Measurements from ENCODE around the gene MYCN. TPM values are rescaled to one million over a fixed set of nuclear protein-coding genes. Genes with fewer than 3 reads are reported as not detected.
"Not testable (repeated sequence)": the region's sequence is repeated elsewhere in the genome, so short reads cannot be mapped to it uniquely, and the experiment has no call there.

The MYCN gene
- total RNA-seq, 1 donor from 2014 or later: 7.3 TPM

DNA sequence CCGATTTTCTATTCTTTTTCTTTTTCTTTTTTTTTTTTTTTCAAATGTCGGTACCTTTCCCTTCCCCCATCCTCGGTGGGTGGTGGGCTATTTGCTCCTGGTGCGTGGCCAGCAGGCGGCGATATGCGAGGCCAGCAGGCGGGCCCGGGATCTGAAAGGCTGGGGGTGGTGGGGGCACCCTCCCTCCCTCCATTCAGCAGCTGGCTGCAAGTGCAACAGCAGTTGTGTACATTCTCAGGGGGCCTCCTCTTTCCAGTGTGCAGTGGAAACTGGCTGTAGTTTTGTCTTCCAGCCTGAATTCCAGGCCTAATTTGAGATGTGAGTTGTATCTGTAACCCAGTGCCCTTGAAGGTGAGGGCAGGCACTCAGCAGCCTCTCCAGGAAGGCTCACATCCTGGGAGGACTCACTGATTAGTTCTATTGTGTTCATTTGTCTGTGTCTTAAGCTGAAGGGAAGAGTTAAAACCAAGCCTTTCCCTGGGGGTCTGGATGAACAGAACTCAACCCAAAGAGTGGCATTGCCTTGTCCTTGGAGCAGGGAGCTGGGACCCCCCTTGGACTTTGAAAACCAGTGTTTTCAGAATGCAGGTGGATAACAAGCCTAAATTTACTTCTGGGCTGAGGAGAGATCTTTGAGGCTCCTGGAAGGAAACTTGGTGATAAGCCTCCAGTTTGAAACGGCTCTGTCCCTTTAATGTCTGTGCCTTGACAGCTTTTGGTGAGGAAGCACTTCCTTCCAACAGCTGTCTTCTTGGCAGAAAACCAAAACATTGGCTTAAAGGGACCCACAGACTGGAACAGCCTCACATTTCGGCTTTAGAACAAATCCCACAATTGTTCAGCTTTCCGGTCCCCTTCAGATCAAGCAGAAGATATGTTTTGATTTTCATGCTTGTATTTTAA, 3.3 kb downstream of the MYCN start:
- DNase-seq: peak; percentile 98

DNA sequence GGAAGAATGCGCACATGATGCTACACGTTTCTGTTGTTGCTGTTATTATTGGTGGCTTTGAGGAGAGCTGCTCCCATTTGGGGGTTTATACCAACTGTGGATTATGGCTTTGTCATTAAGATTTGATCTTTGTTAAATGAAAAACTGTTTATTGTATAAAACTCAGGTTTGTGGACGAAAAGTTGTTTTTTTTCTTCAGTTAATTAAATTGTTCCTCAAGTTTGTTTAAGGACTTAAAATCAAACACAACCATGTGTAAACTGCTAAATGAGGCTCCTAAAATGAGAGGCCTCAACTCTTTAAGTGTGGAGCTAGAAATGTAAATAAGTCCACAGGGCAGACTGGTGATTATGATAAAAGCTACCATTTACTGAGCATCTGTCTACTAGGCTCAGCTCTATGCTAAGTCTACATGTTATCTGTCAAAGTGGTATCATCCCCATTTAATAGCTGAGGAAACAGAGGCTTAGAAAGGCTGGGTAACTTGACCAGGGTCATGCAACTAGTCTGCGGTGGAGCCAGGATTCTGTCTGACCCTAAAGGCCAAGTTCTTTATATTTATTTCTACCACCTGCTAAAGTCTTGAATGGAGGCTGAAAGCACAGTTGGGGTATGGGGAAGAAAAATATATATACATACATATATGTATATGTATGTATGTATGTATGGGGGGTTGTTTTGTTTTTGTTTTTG, 4.1 kb downstream of the MYCN start:
- DNase-seq: no peak

DNA sequence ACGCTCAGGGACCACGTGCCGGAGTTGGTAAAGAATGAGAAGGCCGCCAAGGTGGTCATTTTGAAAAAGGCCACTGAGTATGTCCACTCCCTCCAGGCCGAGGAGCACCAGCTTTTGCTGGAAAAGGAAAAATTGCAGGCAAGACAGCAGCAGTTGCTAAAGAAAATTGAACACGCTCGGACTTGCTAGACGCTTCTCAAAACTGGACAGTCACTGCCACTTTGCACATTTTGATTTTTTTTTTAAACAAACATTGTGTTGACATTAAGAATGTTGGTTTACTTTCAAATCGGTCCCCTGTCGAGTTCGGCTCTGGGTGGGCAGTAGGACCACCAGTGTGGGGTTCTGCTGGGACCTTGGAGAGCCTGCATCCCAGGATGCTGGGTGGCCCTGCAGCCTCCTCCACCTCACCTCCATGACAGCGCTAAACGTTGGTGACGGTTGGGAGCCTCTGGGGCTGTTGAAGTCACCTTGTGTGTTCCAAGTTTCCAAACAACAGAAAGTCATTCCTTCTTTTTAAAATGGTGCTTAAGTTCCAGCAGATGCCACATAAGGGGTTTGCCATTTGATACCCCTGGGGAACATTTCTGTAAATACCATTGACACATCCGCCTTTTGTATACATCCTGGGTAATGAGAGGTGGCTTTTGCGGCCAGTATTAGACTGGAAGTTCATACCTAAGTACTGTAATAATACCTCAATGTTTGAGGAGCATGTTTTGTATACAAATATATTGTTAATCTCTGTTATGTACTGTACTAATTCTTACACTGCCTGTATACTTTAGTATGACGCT, 5.8 kb downstream of the MYCN start:
- DNase-seq: no peak

DNA sequence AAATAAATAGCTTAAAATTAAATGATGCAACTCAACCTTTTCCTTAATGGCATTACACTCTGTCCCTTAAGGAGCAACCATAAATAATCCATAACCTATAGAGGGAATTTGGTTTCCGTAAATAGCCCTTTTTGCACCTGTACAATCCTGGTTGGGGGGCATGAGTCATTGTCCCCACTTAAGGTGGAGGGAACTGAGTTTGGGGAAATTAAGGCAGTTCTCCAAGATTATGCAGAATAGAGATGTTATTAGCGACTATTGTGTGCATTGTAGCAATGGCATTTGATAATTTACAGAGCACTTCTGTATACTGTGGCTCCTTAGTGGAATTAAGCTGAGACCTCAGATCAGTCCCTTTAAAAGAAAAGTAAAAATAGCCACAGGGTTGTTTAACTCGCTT, 6.6 kb downstream of the MYCN start:
- DNase-seq: no peak

DNA sequence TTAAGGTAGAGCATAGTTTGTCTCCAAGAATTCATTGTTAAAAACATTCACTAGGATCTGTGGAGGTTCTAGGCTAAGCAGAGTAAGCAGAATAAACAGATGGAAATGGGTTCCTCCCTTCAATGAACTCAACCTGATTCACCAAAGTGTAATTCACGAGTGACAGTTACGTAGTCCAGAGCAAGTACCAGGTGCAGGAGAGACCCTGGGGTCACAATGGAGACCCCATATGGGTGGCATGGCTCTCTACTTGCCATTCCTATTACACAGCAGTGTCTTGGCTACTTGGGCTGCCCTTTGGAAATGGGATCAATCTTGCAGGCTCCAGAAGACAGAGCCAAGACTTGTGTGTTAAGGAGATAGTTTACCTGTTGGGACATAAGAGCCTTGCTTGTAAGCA, 7.1 kb downstream of the MYCN start:
- DNase-seq: no peak

DNA sequence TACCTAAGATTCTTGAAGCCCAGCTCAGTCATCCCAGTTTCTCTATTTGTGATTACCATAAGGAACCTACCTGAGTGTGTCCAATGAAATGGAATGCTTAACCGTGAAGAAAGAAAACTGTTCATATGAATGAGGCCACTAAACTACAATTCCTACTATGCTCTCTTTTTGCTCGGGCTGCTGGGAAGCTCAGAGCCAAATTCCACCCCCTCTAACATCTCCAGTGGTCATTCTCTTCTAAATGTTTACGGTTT, 8.3 kb downstream of the MYCN start:
- no peak for DNase-seq

DNA sequence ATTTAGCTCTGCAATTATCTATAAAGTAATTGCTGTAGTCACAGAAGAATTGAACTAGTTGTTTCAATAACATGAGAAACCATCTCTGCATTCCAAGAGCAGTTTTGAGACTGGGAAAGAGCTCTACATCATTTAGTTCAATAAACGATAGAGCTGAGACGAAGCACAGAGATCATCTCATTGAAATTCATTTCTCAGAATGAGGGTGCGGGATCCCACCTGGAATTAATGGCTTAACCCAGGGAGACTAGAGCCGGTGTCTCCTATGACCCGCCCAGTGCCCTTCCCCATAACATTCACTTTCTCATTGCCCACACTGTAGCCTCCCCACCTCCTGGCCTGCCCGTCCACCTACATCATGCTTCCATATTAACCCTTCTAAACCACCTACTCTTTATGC, 8.8 kb downstream of the MYCN start:
- no peak for DNase-seq

DNA sequence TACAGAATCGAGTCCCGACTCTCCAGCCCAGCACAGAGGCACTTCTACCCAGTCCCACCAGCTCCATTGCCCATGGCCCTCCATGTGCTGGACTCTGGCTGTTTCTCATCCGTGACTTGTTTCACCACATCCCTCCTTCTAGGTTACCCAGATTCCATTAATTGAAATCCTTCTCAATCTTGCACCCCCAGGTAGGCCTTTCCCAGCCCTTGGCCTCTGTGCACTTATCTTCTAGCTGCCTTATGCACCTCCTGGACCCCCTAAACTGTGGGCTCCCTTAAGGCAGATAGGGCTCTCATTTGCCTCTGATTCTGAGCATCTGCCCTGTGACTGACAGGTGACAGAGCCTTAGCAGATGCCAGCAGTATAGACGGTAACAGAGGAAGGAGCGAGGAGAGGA, 9.2 kb downstream of the MYCN start:
- no peak for DNase-seq

DNA sequence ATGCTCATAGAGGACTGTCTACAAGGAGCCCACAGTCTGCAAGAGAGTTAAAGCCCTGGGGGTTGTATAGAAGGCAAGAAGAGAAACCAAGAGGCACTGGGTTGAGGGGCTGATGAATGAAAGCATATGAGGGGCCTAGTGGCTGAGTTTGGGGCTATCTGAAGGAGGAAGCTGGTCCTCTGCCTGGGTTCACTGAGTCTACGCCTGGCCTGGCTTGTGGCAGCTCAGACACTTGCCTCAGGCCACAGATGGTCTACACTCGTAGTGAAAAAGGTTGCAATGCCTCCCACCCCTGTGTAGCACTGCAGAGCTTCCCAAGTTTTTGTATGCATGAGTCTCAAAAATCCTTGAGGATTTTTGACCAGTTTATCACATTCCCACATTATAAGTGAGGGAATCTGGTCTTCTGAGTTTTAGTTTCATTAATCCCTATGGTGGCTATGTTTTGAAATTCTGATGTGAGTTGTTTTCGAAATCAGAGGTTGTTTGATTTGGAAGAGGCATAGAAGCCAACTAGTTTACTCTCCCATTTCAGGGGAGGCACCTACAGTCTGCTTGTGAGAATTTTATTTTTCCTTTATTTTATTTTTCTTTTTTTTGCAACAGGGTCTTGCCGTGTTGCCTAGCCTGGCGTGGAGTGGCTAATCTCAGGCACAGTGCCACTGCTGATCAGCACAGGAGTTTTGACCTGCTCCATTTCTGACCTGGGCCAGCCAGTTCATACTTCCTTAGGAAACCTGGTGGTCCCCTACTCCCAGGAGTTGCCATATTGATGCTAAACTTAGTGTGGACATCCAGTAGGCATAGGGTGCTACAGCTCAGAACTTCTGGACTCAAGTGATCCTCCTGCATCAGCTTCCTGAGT, 10.0 kb downstream of the MYCN start:
- no peak for DNase-seq

DNA sequence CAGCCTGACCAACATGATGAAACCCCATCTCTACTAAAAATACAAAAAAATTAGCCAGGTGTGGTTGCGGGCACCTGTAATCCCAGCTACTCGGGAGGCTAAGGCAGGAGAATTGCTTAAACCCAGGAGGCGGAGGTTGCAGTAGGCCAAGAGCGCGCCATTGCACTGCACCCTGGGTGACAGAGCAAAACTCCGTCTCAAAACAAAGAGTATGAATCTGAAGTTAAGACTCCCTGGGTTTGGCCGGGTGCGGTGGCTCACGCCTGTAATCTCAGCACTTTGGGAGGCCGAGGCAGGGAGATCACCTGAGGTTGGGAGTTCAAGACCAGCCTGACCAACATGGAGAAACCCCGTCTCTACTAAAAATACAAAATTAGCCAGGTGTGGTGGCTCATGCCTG, 11.6 kb downstream of the MYCN start:
- DNase-seq: not testable (repeated sequence)

DNA sequence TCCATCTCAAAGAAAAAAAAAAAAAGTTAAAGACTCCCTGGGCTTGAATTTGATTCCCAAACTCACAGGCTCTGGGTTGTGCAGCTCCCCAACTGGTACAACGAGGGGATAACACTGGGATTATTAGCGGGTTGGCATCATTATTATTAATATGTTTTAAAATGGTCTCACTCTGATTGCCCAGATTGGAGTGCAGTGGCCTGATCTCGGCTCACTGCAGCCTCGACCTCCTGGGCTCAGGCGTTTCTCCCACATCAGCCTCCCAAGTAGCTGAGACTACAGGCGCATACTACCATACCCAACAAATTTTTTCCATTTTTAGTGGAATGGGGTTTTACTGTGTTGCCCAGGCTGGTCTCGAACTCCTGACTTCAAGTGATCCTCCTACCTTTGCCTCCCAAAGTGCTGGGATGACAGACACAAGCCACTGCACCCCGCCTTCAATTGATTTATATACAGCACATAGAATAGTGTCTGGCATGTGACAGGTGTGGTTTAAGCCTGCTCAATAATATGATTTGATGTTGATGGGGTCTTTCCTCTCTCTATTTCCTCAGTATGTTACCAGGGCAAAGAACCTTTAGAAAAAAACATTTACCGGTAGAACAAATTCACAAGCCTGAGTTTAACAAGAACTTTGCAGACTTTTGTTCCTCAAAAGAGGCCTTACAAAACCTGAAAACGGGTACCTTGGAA, 12.2 kb downstream of the MYCN start:
- no peak for DNase-seq

DNA sequence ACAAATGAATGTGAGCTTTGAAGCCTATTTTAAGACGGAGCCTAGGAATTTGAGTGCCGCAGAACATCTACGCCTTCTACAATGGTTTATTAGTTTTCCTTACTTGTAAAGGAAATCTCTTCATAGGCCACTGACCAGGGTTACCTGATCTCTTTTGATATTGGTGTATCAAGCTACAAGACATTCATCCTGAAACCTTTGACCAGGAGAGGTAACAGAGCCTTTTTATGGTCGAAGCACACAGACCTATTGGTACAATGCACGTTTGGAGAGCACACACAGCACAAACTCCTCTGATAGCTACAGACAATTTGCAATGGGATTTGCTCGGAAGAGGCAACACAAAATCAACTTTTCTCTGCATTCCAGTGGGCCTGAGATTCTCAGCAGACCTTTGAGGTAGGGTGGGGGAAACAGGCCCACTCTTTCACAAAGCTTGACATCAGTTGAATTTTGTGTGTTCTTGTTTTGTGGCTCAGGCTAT, 12.8 kb downstream of the MYCN start:
- DNase-seq: no peak

DNA sequence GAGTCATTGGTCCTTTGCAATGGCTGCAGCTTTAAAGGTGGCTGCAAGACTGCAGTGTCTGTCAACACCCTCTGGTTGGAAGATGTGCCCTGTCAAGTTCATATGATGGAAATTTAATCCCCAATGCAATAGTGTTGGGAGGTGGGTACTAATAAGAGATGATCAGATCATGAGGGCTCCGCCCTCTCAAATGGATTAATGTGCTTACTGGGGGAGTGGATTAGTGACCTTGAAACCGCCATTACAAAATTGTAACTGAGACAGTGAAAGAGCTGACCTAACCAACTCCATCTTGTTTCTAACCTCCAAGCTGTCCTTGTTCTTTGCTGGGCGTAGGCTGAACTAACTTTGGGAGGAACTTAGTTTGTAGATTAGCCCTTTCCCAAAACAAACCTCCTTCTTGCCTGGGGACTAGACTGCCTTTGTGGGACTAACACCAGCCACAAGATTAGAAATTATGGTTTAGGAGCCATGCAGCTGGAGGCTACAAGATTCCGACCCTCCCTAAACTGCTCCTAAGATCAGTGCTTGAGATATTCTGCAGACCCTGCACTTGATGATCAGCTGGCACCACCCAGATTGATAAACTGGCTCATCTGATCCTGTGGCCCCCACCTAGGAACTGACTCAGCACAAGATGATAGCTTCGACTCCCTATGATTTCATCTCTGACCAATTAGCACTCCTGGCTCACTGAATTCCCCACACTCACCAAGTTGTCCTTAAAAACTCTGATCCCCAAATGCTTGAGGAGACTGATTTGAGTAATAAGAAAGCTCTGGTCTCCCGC, 13.7 kb downstream of the MYCN start:
- no peak for DNase-seq

DNA sequence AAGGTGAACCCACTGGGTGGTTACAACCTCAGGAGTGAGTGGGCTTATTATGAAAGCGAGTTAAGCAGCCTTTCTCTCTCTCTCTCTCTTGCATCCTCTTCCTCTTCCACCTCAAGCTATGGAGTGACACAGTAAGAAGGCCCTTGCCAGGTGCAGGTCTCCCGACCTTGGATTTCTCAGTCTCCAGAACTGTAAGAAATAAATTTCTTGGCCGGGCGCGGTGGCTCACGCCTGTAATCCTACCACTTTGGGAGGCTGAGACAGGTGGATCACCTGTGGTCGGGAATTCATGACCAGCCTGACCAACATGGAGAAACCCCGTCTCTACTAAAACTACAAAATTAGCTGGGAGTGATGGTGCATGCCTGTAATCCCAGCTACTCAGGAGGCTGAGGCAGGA, 14.4 kb downstream of the MYCN start:
- no peak for DNase-seq

DNA sequence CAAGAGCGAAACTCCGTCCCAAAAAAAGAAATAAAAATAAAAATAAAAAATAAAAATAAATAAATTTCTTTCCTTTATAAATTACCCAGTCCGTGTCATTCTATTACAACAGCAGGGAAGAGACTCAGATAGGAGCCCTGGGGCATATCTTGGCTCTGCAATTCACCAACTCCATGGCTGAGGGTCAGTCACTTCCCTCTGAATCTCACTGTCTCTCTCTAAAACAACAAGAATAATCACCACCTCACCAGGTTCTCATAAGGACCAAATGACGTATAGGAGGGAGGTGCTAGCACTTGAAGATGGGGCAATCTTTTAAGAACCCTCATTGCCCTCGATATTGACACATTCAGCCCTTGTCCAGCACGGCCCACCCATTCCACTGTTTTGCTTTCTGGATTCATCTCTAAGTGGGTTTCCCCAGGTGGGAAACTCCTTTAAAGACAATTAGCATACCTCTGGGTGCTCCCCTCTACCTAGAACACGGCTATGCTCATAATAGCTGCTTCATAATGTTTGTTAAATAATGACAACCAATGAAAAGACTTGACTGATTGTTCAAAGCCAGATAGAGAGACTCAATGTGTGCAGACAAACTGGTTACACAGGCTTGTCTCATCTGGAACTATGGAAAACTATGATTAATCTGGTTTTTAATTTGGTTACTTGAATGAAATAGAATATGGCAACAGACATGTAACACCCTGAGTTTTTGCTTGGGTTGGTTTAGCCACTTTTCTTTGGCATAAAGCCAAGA, 15.1 kb downstream of the MYCN start:
- DNase-seq: peak; percentile 33

DNA sequence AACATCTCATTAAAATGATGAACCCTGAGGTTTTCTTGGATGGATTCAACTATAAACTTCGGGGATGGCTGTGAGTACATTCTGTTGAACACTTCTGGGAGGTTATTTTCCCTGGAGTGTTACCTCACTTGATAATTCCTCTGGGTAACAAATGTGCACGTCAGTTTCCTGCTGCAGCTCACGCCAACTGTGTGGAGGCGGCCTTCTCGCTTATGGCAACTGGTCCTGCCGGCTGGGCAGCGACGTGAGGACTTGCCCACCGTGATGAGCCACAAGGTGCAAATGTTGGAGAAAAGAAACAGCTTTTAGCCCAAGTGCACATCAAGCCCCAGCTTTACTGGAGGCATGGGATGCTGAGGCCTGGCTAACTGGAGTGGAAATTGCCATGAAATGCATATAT, 15.9 kb downstream of the MYCN start:
- DNase-seq: no peak

DNA sequence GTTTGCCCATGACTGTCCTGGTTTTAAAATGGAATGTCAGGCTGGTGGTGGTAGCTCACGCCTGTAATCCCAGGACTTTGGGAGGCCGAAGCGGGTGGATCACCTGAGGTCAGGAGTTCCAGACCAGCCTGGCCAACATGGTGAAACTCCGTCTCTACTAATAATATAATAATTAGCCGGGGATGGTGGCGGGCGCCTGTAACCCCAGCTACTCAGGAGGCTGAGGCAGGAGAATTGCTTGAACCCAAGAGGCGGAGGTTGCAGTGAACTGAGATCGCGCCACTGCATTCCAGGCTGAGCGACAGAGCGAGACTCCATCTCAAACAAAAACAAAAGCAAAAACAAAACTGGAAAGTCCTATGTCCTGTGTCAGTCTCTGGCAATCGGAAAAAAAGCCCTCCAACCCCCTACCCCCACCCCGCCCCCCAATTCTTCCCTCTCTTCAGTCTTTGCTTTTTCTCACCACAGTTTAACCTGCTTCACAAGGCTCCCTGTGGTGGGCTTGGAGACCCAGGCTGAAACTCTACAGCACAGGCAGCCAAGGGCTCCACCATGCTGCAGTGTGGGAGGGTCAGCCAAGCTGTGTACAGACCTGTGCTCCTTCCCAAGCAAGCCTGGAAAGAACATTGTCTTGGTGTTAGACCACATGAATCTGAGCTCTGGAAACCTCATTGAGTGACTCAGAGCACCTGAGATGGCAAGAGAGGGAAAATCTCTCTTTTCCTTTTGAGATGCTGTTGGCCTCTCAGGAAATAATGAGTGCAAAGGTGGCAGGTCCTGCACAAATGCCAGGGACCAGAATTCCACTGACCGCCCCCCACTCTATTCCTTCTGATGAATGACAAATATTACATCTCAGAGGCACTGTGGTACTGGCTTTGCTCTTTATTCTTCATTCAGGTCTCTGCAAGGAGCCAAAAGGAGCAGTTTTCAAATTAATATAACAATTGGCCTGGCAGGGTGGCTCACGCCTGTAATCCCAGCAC, 16.7 kb downstream of the MYCN start:
- DNase-seq: no peak

DNA sequence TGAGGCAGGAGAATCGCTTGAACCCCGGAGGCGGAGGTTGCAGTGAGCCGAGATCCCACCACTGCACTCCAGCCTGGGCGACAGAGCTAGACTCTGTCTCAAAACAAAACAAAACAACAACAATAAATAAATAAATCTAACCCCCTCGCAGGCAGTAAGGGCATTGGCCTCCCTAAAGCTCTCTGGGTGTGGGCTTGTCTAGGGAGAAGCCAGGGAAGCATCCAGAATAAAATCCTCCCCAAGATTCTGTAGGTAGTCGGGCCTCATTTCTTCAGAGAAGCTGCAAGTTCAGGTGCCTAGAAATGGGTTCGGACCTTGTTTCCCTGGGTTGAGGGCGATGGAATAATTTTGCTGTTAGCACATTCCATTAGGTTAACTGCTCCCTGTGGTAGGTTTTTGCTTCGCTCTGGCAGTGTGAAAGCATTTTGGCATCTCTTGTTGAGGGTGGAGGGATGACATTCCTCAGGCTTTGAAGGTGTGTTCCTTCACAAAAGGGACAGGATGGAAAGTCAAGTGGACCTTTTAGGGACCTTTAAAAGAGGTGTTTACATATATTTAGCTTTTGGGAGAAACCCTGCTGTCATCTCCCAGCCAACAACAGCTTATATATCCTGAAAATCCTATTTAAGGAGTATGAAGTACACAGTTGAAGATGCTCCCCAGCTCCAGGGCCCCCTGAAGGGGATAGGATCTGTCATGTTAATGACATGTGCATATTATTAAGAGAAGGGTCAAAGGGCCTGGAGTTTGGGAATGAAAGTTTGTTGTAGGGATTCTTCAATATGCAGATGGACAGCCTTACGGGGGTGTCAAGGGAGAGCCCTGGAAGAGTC, 17.7 kb downstream of the MYCN start:
- DNase-seq: no peak

All from tongue (tissue), 2 donors.